Stimulated activated CD8-positive, alpha-beta memory T cell treated with anti-CD3 and anti-CD28 coated beads, Interleukin-15, amount 100 ng/mL, for 4 hours (primary cell): Measurements from ENCODE around the gene RFPL1.

Experiments
- DNase-seq, 2 donors: peaks; one replicate each; pipeline ENCODE4 v3.0.0-alpha.2; 2020; ENCODE audit warnings: low read depth in 2 of 2

RFPL1 gene

DNA sequence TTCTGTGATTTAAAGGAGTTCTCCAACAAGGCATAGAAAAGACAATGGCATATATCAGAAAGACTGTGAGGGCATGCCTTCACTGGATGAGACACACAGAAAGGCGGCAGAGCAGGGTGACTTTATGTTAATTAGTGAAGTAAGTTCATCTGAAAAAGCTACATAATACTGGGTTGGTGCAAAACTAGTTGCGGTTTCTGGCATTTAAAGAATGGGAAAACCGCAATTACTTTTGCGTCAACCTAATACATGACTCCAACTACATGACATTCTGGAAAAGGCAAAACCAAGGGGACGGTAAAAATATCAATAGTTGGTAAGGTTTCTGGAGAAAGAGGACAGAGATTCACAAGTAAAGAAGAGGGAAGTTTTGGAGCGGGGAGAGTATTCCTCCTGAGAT is 5.1 kb downstream of the RFPL1 start:
- no peak for DNase-seq

DNA sequence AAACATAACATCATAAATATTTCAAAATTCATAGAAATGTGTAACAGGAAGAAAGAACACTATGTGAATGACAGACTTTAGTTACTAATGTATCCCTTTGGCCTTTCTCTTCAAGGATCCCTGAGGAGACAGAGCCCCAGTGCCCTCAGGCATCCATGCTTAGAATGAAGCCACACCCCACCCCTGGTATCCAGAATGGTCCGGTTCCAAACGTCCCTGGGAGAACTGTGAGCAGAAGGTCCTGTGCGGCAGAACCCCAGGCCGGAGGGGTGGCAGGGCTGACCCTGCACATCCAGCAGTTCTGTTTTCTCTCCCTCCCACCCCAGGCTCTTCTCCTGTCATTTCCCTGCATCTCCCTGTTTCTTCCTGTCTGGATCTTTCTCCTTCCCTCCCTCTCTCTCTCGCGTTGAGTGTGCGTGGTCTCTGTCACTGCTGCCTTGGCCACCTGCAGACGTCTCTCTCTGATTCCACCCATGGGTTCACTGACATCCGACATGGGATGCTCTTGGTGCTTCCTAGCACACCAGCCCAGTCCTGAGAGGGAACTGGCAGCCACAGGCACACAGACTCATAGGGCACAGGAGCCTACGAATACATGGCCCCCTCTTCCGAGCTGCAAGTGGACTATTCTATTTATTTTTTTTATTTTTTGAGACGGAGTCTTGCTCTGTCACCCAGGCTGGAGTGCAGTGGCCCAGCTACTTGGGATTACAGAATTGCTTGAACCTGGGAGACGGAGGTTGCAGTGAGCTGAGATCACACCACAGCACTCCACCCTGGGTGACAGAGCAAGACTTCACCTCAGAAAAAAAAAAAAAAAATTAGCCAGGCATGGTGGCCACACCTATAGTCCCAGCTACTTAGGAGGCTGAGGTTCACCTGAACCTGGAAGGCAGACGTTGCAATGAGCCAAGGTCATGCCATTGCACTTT is 5.7 kb downstream of the RFPL1 start:
- no peak for DNase-seq

DNA sequence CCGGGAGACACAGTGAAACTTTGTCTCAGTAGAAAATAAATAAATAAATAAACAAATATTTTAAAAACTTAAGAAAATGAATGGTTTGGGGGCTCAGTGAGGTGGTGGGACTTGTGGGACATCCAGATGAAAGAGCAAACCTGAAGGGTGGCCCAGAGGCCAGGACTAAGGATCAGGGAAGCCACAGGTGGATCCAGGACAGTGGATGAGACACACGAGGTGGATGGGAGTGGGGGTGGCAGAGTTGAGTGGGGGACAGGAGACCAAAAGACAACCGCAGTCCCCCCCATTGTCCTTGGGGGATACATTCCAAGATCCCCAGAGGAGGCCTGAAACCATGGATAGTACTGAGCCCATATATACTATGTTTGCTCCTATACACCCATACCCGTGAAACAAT is 7.1 kb downstream of the RFPL1 start:
- no peak for DNase-seq

DNA sequence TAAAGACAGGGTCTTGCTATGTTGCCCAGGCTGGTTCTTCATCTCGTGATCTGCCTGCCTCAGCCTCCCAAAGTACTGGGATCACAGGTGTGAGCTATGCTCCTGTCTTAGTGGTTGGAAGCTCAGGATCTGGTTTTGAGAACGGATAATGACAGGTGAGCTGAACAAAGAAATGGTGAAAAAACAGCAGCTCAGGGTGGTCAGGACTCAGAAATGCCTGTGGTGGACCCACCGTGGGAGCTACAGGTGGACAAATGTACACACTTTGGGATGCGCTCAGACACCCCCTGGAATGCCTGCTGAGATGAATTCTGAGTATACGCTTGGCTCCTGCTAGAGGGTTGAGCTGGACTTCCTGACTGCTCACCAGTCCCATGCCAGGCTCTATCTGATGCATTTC is 9.5 kb downstream of the RFPL1 start:
- DNase-seq = no peak

DNA sequence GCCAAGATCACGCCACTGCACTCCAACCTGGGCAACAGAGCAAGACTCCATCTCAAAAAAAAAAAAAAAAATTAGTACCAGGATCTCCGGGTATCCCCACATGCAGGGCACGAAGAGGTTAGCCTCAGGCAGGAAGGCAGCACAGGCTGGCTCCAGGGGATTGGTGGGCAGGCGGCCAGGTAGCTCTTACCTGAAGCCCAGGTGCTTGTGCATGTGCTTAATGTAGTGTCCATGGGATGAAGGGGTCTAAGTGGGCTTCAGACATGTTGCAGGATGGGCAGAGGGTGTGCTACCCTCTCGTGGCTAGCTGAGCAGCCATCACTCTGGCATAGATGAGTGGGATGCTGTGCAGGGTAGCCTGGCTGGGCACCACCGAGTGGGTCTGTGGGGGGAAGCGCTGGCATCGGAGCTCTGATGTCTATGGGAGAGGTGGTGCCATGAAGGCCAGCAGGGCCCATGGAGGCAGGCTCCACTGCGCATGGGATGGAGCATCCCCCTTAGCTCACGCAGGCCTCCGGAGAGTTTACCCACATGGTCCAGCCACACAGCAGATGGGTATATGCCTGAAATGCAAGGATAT is 11.0 kb downstream of the RFPL1 start:
- no peak for DNase-seq

DNA sequence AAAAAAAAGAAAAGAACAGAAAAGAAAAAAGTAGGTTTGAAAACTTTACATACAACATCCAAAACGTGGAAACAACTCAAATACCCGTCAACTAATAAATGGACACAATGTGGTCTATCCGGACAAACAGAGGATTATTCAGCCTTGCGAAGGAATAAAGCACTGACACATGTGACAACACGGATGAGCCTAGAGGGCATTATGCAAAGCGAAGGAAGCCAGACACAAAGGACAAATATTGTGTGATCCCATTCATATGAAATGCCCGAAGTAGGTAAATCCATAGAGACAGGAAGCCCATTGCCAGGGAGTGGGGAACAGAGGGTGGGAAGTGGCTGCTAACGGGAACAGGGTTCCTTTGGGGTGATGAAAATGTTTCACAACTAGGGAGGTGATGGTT is 11.8 kb downstream of the RFPL1 start:
- DNase-seq = no peak

DNA sequence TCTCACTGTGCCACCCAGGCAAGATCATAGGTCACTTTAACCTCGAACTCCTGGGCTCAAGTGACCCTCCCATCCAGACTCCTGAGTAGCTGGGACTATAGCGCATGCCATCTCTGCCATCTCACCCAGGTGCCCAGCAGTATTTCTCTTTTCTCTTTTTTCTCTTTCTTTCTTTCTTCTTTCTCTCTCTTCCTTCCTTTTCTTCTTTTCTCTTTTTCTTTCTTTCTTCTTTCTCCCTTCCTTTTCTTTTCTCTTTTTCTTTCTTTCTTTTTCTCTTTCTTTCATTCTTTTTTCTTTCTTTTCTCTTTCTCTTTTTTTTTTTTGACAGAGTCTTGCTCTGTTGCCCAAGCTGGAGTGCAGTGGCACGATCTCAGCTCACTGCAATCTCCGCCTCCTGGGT is 13.5 kb downstream of the RFPL1 start:
- no peak for DNase-seq

DNA sequence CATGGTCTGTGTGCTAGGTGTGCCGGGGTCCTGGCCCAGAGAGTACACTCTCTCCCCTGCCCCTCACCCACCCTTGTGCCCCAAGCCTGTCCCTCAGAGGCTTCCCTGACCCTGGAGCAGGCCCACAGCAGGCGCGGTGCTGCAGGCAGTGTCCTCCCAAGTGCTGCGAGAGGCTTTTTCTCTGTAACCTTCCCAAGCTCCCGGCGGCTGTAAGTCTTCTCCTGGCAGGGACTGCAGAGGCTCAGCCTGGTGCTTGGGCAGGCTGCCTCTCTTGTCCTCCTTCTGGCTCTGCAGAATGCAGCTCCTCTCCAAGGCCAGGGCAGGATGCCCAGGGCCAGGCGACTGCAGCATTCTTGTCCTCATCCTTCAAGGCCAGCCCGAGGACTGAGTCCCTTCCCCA is 15.9 kb downstream of the RFPL1 start:
- no peak for DNase-seq

DNA sequence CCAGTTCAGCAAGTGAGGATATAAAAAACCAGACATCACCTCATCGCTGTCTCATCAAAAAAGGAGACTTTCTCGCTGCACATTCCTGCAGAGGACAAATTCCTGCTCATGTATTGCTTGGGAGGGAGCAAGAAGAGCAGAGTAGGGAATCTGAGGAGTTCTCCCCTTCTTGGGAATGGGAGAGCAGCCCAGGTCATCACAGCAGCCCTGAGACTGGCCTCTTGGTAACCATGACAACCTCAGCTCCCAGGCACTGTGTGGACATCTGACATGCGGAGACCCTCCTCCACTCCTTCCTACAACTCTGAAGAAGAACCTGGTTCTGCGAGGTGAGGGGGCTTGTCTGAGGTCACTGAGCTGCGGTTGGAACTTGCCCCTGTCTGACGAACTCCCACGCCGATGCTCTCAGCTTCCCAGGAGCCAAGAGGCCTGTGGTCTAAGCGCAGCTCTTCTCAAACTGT is 17.9 kb downstream of the RFPL1 start:
- DNase-seq = no peak

DNA sequence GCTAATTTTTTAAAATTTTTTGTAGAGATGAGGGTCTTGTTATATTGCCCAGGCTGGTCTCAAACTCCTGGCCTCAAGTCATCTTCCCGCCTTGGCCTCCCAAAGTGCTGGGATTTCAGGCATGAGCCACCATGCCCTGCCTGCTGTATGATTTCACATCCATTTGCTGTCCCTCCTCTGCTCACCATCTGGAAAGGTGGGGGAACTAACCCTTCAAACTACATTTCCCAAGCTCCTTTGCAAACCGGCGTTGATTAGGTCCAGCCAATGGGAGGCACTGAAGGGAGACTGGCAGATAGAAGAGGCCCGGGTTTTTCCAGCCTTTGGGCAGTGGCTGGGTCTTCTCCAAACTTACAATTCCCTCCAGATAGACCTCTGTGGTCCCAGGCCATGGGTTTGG is 19.3 kb downstream of the RFPL1 start:
- DNase-seq = no peak

DNA sequence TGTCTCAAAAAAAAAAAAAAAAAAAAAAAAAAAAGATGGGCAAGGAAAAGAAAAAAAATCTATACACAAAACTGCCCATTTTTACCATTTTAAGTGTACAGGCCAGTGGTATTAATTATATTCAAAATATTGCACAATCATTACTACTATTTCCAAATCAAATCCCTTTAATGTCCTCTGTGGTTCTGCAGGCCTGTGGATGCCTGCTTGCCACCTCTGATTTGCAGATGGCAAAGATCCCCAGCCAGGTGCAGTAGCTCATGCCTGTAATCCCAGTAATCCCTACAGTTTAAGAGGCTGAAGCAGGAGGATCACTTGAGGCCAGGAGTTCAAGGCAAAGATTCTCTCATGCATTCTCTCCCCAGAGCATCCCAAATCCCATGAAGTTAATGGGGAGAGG is 20.2 kb downstream of the RFPL1 start:
- DNase-seq = no peak

DNA sequence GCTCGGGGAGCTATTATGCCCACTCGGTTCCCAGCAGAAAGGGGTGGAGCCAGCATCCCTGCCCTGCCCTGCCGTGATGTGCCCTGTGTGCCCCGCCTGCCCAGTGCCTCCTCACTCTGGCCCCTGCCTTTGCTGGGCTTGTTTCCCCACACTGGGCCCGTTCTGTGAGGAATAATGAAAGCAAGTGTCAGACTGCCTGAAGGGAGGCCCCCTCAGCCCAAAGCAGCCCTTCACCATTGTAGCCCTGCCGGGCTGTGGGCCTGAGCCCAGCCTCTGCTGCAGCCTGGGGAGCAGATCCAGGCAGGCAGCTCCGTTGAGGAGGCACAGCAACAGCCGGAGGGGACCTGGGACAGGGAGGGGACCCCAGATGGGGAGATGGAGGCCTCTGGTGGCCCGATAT is 21.4 kb downstream of the RFPL1 start:
- DNase-seq = no peak

DNA sequence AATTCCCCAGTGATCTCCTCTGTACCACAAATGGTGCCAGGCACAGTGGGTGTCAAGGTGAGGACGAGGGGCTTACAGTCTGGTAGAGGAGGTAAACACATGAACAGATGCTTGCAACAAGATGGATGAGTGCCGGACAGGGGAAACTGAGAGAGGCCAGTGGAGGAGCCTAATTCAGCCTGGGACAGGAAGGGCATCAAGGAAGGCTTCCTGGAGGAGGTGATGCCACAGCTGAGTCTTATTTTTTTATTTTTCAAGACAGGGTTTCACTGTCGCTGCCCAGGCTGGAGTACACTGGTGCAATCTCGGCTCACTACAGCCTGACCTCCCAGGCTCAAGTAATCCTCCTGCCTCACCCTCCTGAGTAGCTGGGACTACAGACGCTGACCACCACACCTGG is 22.9 kb downstream of the RFPL1 start:
- no peak for DNase-seq

DNA sequence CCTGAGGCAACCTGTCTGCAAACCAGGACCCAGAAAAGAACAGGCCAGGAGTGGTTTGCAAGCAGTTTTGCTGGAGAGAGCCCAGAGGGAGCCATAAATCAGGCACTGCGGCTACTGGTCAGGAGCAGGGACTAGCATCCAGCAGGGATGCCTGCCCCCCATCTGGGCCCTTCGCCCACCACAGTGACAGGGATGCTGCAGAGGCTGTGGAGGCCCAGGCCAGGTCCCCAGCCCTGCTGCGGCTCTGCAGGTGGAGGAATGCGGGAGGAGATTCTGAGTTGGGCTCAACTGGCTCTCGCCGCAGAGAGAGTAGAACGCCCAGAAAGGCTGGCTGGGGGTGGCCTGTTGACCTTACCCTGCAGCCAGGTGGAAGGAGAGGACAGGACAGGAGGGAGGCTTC is 25.2 kb downstream of the RFPL1 start:
- DNase-seq = no peak

DNA sequence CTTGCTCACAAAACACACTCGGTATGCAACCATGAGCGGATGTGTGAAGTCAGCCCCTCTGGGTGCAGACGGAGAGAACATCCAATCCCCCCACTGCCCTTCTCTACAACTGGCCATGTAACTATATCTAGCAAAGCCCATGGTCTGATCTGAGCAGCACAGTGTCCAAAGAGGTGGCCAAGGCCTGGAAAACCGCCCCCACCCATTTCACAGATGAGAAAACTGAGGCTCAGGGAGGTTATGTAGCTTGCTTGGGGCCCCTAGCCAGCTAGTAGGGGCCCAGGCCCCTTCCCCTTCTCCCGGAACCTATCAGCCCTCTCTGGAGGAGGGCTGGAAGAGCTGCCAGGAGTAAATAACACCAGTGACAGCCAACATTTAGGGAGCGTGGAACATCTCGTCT is 26.2 kb downstream of the RFPL1 start:
- DNase-seq = no peak

DNA sequence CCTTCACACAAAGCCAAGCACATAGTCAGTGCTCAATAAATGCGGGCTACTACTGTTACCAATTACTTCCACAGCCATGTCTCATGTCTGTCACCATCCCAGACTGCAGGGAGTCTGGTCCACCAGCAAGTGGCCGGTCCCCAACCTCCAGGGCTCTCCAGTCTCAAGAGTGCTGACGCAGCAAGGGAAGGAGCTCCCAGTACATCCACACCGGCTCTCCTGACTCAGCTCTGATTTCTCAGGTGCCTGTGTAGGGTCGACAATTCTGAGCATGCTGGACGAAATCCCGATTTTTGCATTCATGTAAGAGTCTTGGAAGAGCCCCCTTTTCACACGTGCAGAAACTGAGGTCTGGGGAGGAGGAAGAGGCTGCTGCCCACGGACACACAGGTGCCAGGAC is 31.4 kb downstream of the RFPL1 start:
- DNase-seq = no peak

DNA sequence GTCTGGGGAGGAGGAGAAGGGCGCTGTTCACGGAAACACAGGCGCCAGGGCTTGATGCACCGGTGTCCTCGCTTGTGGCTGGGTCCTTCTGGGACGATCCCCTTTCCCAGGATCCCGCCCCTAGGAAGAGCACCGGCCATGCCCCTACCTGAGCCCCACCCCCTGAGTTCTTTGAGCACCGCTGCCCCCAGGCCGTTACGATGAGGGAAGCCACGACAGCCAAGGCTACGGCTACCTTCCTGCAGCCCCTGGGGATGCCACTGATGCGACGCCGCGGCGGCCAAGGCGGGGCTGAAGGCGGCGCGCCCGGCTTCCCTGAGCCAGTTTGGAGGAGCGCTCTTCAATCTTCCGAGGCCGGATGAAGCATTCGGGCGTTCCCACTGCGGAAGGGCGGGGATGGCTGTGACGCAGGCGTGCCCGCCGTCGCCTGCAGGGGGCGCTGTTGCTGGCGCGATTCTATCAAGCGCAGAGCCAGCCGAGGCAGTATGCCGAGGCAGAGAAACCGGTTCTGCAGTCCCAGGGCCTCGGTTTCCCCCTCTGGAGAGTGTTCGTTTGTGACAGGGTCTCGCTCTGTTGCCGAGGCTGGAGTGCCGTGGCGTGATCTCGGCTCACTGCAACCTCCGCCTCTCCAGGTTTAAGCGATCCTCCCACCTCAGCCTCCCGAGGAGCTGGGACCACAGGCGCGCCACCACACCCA is 31.9 kb downstream of the RFPL1 start:
- no peak for DNase-seq

DNA sequence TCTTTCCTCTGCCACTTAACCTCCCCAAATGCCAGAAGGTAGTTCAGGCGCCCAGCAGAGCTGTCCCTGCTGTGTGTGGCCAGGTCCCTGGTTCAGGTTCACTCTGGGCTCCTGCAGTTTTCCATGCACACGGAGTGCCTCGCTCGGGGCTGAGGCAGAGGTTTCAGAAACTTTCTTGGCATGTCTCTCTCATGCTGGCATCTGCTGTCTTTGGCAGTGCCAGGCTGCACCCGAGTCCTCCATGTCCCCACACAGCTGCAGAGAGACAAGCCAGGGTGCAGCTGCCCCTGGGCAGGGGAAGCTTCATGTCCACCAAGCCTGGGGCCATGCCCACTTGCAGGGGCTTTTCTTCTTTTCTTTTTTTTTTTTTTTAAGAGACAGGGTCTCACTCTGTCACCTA is 34.6 kb downstream of the RFPL1 start:
- DNase-seq = no peak

DNA sequence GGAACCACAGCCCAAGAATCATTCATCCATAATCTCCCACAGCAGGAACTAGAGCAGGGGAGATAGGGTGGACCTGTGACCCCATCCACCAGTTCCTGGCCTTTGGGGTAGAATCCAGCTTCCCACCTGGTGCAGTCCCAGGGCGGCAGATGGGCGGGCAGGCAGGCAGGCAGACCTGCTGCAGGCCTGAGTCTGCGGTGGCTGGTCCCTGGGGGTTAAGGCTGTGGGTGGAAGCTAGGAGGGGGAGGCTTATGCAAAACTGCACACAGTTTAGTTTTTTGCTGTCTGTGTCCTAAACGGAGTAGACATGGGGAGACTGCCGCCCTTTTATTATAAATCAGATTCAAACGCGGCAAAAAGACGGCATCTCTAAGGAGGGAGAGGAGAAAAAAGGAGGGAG is 37.2 kb downstream of the RFPL1 start:
- DNase-seq = no peak

DNA sequence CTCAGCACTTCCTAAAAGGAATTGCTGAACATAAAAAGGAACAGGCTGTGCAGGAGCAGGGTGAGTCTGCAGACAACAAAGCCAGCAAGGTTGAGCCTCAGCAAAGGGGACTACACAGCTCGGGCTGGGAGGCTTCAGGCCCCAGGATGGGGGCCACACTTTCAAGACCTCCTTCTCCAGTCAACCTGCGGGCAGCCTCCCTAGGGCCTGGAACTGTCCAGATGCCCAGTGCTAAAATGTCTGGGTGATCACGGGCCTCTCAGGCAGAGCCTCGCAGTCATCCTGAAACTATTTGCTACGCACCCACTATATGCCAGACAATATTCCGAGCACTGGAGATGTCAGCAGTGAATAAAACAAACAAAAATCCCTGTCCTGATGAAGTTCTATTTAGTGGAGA is 37.7 kb downstream of the RFPL1 start:
- no peak for DNase-seq

DNA sequence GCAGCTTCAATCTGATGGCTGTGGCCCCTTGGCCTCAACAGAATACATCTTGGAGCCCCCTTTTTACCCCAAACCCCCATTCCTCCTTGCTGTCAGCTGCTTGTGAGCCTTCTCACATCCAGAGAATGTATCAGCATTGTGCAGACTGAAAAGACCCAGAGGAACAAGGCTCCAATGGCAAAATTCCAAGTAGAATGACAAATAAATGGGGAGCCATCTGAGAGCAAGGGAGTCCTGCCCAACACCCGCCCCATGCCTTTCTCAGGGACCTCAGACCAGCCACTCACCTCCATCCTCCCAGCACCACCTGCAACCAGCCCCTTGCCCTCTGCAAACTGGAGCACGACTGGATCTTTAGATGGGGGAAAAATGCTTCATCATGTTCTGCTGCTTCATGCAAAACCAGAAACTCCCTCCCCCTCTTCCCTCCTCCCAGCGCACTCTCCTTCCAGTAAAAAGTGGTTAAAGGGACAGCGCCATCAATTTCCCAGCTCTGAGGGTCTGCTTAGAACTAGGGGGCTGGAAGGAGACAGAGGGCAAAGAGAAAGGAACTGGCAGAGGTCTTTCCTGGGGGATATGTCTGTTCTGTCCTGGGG is 39.4 kb downstream of the RFPL1 start:
- no peak for DNase-seq
